HG03565 (cell line): ENCODE data around the gene CARD11.
"Not testable (repeated sequence)": the region's sequence is repeated elsewhere in the genome, so short reads cannot be mapped to it uniquely, and the experiment has no call there.

Experiments
- ATAC-seq: cut with Tn5 transposase; IDR thresholded peaks from one replicate; pipeline ENCODE4 v1.9.1; 2021; ENCODE audit warnings: mild to moderate bottlenecking, moderate library complexity; ENCODE audit not compliant: unreplicated experiment

CARD11 gene

DNA sequence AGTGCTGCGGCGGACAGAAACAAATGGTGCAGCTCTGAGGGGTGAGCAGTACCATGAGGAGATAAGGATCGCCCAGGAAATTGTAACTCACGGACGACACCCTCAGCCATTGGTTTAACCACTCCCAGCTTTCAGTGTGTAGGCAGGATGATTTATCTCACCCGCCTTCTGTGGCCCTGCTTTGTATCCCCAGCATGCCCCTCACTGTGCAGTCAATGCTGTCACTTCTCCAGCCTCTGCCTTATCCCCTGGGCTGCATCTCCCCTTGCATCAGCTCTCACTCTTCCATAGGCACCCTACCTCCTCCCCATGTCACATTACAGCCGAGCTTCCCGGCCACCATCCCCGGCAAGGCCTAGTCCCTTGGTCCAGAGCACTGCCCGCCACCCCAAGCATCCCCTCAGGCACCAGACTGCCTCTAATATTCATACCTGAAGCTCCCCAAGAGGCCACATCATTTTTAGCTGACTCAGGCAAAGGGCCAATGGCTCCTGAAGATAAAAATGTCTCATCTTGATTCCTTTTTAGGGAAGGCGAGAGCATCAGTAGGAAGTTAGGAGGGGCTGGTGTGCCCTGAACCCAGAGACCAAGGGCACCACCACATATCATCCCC lies 77.1 kb downstream of the CARD11 start:
- no peak for ATAC-seq

DNA sequence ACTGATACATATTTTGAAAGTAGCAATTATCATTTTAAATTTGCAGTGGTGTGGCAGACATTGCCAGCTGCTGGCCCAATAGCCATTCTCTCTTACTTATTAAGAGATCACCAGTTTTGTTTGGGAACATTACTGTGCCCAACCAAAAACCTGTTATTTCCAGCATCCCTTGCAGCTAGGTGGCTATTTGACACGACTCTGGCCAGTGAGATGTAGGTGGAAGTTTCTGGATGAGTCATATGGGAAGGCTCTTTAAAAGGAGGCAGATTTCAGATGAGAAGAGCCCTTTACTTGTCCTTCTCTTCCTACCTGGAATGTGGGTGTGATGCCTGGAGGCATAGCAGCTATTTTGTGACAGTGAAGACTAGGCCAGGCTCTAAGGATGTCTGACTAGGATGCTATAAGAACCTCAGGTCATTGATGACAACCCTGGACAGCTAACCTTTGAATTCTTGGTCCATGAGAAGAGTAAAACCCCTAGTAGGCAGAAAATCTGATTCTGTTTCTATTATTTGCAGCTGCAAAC lies 77.9 kb downstream of the CARD11 start:
- no peak for ATAC-seq

DNA sequence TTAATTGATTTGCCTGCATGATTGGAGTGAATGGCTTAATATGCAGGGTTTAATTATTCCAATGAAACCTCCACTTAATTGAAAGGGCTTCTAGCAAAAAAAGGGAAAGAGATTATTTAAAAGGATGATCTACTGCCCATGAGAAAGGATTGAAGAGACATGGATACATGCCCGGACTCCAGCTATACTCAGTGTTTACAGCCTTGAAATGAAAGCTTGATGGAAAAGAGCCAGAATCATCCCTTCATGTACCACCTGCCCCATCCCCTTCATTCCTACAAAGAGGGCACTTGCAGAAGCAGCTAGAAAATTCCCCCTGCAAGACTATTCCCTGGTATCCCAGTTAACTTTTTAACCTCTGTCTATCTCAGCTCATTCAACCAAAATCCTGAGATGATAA lies 78.4 kb downstream of the CARD11 start:
- ATAC-seq = no peak

DNA sequence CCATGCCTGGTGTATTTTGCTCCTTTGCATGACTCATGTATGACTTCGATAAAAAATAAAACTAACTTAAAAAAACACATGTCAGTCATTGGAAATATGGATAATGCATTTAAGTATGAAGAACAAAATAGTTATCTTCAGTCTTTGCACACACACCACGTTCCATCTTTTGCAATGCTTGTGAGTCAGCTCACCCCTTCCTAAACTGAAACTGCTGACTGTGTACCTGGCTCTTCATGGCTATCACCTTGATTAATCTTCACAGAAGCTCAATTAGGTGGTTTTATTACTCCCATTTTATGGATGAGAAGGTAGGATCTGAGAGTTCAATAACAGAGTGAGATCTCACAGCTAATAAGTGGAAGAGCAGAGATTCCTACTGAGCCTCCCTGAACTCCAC lies 79.5 kb downstream of the CARD11 start:
- no peak for ATAC-seq

DNA sequence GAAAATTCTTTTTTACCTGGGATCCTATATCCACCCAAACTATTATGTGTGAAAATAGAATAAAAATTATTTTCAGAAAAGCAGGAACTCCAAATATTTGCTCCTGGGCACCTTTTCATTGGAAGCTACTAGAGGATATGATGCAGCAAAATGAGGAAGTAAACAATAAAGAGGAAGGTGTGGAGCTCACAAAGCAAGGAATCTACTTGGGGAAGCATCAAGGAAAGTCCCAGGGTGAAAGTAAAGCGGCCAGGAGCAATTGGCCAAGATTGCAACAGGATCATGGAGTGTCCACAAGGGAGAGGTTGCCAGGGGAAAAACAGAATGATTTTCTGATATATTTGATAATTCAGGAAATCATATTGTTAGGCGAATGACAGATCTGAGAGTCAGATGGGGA lies 80.8 kb downstream of the CARD11 start:
- ATAC-seq = no peak

DNA sequence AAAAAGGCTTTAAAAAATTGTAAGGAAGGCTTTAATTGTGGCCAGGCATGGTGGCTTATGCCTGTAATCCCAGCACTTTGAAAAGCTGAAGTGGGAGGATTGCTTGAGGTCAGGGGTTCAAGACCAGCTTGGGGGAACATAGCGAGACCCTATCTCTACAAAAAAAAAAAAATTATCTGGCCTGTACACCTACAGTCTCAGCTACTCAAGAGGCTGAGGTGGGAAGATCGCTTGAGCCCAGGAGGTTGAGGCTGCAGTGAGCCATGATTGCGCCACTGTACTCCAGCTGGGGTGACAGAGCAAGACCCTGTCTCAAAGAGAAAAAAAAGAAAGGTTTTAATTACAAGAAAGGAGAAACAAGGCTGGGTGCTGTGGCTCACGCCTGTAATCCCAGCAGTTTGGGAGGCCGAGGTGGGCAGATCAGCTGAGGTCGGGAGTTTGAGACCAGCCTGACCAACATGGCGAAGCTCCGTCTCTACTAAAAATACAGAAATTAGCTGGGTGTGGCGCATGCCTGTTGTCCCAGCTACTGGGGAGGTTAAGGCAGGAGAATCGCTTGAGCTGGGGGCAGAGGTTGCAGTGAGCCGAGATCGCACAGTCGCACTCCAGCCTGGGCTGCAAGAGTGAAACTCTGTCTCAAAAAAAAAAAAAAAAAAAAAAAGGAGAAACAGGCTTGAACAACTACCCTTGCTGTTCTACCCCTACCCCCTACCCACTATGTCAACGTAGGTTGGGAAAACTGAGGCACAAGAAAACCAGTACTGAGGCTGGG lies 83.7 kb downstream of the CARD11 start:
- no peak for ATAC-seq

DNA sequence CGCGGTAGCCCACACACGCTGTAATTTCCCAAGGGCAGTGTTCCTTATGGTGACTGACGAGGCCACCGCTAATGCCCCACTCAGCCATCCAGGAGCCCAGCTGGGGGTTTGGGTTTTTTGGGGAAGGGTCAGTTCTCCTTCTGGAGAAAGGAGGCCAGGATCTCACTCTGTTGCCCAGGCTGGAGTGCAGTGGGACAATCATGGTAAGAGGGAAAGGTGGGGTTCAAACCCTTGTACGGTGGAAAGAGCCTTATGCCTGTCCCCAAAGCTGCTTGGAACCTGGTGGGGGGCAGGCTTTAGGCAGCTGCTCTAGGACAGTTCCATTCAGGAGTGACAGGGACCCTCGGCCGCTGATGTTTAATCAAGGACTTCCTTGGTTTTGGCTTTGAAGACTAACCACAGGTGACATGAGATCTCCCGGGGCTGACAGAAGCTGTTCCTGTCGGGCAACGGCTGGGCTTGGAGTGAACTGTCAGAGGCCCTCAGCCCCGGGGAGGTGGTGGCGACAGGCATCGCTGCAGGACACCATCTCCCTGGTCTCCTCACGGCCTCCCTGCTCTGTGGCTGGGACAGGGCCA lies 84.5 kb downstream of the CARD11 start:
- no peak for ATAC-seq

DNA sequence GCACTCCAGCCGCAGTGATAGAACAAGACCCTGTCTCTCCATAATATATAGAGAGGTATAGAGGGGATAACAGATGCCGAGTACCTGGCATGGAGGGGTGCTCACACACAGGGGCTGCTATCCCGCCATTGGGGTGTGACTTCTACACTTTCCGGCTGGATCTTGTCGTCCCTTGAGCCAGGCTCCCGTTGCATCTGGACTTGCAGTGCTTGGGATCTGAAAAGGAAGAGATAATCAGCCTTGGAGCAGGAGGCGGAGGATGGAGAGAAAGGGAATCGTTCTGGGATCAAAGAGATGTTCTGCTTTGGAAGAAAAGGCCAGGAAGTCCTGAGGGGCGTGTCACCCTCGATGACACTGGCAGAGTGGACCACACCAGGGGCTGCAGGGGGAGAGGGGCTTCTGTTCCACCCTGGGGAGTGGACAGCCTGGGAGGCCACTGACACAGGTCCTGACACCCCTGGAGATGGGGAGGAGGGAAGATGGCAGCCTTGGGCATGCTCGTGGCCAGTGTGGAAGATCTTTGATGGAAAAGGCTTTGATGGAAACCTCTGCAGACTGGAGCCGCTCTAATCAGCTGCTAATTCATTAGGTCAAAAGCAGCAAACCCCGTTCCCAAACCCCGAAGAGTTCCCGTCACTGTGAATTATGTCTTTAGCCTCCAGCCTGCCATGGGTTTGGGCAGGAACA lies 85.1 kb downstream of the CARD11 start:
- no peak for ATAC-seq

DNA sequence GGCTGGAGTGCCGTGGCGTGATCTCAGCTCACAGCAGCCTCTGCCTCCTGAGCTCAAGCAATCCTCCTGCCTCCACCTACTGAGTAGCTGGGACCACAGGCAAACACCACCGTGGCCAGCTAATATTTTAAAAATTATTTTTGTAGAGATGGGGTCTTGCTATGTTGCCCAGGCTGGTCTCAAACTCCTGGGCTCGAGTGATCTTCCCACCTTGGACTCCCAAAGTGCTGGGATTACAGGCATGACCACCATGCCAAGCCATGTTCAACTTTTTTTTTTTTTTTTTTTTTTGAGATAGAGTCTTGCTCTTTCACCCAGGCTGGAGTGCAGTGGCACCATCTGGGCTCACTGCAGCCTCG lies 86.3 kb downstream of the CARD11 start:
- ATAC-seq = not testable (repeated sequence)

DNA sequence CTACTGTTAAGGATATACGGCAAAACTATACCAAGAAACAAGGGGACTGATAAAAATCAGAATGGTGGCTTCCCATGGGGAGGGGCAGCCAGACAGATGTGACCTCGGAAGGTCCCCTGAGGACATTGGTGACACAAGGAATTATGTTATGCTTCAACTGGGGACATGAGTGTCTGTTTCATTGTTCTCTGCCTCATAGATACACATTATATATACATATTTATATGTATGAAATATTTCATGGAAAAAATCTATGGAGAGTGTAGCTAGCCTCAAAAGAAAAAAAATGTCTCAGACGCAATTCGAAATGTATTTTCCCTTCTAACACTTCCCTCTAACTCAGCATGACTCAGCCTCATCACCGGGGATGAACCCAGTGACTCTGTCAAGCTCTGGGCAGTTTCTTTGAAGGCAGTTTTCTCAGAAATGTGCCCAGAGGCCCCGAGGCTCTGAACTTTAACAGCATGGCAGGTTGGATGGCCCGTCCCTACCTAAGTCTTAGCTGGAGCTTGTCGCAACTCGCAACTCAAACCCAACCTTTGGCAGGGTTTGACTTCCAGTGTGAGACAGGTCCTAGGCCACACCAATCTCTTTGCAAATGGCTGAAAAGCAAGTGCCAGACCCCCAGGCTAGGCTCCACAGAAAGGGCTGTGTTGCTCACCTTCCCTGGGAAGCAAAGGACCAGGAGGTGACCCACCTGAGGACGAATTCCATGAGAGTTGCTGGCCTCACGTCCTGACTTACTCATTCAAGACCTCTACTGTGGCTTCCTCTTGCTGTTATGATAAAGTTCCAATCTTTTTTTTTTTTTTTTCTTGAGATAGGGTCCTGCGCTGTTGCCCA lies 86.9 kb downstream of the CARD11 start:
- no peak for ATAC-seq

DNA sequence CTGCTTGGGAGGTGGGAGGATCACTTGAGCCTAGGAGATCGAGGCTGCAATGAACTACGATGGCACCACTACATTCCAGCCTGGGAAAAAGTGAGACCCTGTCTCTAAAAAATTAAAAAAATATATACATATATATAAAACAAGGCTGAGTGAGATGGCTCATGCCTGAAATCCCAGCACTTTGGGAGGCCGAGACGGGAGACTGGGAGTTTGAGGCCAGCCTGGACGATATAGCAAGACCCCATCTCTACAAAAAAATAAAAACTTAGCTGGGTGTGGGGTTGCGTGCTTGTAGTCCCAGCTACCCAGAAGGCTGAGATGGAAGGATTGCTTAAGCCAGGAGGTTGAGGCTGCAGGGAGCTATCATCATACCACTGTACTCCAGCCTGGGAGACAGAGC lies 87.6 kb downstream of the CARD11 start:
- no peak for ATAC-seq

DNA sequence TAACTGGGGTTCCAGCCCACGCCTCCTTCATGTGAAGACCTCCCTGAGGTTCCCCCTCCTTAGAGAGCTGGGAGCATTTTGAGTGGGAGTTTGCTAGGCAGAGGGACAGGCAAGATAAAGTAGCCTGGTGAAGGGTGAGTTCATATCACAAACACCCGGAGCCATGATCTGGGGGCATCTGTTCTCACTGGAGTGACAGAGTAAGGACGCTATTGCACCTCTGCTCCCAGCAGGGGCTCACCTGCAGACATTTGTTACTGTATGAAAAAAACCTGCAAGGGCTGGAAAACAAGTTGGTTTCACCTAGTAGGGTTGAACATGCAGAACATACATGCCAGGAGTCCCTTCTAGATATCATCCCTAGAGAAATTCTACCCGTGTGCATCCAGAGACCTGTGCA lies 88.4 kb downstream of the CARD11 start:
- ATAC-seq = no peak

DNA sequence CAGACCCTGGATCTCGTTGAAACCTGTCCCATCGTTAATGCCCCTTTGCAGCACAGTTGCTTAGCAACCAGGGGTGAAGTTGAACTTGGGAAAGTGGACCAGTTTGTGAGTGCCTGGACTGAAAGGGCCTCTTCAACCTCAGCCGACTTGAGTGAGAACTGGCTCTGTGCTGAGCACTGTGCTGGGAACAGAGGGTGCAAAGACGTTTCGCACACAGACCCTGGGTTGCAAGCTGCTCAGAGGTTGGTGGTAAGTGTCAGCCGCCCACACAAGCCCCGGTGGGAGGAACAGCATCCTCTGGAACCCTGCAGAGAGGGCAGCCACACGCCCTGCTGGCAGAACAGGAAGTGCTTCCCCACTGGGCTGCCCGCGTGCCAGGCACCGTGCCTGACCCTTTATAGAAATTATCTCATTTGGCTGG lies 89.2 kb downstream of the CARD11 start:
- no peak for ATAC-seq

DNA sequence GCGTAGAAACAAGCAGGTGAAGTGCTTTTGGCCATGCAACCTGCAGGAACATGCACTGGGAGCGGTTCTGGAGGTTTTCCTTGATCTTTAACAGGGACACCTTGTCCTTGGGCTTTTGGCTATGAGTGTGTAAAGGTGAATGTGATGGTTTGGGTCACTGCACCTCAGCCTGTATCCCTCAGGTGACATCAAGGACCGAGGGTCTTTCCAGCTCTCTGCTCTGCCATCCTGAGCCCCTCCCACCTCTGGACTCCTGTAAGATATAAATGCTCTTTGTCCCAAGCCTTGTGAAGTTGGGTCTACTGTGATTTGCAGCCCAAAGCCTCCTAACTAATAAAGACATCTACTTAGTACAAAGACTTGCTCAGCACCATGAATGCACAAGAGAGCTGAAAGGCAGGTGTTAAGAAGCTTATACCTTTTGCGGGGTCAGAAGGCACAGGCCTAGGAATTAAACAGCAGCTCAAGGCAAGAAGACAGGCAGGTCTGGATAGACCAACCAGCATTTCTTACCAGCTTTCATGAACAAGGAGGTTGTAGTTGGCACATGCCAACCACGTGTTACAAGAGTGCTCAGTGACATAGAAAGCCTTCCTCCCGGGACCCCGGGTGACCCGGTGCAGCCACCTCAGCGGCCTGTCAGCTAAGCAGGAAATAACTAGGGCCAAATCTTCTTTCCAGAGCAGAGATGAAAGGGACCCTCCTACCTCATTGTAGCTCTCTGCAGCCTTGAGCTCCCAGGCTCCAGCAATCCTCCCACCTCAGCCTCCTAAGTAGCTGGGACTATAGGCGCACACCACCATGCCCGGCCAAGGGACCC lies 89.9 kb downstream of the CARD11 start:
- no peak for ATAC-seq

DNA sequence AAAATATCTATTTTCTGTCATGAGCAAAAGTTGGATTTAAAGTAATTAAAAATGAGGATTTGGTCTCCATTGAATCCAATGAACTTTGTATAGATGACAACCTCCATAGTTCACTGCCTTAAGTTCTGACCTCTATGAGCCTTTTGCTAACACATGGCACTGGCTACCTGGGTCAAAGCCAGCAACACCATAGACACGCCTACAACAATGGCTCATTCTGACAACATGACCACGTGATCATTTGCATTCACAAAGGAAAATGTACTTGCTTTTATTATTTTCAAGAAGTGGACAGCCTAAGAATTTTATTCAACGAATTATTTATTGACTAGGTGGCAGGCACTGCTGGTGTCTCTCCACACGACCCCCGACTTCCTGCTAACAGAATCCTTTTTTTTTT lies 90.6 kb downstream of the CARD11 start:
- no peak for ATAC-seq

DNA sequence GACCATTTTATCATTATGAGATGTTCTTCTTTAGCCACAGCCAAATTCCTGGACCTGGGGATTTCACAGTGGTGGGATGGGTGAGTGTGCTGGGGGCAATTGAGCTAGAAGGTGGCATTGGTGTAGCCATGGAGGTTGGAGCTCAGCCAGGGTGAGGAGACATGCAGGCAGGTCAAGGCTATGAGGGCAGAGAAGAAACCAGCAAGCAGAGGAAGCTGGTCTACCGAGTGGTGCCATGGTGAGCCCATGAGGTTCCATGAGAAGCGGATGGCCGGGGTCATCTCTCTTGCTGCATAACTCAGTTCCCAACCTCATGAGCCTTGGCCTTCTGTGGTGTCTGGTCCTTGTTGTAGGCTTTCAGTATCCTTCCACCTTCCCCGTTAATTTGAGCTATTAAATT lies 91.4 kb downstream of the CARD11 start:
- no peak for ATAC-seq

DNA sequence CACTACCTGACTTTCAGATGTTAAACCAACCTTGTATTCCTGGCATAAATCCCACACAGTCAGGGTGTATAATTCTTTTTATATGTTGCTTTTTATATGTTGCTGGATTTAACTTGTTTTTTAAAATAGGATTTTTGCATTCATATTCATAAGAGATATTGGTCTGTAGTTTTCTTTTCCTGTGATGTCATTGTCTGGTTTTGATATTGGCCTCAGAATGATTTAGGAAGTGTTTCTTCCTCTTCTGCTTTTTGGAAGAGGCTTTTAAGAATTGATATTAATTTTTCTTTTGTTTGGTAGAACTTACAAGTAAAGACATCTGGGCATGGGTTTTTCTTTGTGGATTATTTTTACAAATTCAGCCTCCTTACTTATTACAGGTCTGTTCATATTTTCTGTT lies 93.1 kb downstream of the CARD11 start:
- no peak for ATAC-seq

DNA sequence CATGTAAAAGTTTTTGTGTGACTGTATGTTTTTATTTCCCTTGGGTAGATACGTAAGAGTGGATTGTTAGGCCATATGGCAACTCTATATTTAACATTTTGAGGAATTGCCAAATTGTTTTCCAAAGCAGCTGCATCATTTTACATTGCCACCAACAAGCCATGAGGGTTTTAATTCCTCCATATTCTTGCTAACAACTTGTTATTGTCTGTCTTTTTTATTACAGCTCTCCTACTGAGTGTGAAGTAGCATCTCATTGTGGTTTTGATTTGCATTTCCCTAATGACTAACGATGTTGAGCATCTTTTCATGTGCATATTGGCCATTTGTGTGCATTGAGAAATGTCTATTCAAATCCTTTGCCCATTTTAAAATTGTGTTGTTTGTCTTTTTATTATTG lies 94.9 kb downstream of the CARD11 start:
- ATAC-seq = no peak

DNA sequence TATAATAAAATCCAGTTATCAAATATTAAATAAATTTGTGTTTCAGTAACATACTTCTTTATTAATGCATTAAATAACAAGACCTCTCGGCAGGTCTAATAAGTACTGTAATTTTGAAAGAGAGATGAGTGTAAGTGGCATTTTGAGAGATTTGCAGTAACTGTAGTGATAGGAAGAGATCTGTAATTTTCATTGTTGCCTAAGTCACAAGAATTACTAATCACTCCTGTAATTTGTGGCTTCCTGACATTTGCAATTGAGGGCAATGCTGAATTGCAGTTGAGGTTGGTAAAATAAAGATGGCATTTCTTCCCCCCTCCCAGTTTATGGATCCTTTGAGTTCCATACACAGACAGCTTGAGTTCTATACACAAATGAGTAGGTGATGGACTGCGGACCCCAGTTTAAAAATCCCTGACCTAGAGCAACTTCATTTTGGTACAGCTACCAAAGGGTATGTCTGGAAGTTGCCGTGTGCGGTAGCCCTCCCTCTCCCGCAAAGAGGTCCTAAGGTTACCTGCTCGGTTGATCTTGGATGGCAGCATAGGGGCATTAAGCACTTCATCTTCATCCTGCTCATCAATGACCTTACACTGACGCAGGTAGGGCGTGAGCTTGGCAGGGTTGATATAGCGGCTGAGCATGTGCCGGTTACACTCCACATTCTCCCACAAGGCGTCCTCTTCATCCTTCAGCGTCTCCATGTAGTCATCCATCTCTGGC lies 96.4 kb downstream of the CARD11 start:
- no peak for ATAC-seq
